GM03348 (cell line): Measurements from ENCODE around the gene SLC38A7.
"Not testable (repeated sequence)": the region's sequence is repeated elsewhere in the genome, so short reads cannot be mapped to it uniquely, and the experiment has no call there.

ENCODE experiments used
- DNase-seq: peaks from one replicate; pipeline ENCODE4 v3.0.0; 2012; ENCODE audit warnings: low spot score

The SLC38A7 gene

DNA sequence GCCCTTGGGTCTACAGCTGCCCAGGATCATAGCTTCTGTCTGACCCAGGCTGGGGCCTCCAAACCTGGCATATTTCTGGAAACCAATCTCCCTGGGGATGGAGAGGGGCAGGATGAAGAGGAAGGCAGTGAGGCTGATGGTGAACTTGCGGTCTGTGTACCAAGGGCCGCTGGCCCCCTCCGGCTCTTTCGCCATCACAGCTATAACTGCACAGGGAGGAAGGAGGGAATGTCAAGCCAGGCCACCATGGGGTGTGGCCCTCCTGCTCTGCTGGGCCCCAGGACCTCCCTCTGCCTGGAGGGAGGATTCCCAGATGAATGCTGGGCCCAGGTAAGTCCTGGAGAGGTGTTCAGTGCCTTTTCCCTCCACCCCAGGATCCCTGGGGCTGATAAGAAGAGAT is 6.3 kb downstream of the SLC38A7 start:
- DNase-seq = no peak

DNA sequence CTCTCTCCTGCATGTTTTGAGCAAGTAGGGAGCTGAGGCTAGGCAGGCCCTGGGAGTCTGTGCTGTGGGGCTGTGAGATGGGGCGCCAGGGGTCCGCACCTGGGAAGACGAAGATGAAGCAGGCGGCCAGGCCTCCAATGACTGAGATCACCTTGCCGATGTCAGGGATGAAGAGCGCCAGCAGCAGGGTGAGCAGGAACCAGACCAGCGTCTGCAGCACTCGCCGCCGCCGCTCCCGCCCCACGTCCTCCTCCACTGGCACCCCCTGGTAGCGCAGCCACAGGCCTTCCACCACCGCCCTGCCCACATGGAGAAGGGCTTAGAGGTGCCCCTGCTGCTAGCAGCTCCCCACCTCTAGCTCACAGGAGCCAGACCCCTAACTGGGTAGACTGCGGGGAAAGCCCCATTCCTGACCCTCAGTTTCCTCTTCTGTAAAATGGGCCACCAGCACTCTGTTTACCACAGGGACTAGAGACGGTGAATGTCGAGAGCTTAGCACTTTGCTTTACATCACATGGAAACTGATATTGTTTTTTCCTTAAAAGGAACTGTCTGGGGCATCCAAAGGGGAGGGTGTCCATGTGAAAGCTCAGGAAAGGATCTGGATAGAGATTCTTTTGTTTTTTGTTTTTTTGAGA is 13.5 kb downstream of the SLC38A7 start:
- DNase-seq = no peak

DNA sequence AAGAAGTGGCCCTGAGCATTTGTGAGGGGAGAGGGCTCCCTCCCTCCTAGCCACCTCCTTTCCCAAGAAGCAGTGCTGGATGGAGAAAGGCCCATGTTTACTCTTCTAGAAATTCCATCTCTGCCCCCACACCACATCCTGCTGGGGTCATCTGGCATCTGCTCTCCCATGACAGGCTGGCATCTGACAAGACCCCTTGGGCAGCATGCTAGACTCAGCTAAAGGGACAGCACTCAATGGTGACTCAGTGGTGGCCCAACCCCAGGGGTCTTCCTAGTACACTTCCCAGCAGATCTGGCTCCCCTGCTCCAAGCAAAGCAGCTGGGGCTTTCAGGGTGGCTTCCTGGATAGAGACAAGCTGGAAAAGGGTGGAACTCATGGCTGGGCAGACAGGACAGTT is 14.4 kb downstream of the SLC38A7 start:
- no peak for DNase-seq

DNA sequence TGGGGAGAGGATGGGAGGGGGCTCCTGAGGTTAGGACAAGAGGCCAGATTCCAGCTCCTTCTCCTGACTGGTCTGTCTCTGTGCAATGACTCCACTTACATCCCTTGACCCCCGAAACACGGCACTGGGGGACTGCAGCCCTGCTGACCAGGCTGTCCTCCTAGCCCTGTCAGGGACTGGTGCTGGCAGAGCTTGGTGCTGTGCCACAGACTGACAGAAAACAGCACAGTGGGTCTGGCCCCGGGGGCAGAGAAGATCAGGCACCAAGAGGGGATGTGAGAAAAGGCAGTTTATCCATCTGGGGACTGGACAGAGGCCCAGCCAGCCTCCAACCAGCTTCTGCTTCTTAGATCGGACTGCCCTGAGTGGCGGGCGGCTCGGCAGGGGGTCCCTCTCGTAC is 19.4 kb downstream of the SLC38A7 start:
- no peak for DNase-seq

- DNase-seq = peak; percentile 92
Observed at GRCh38 chr16:58661199-58661830, 23.3 kb downstream of the SLC38A7 start.

DNA sequence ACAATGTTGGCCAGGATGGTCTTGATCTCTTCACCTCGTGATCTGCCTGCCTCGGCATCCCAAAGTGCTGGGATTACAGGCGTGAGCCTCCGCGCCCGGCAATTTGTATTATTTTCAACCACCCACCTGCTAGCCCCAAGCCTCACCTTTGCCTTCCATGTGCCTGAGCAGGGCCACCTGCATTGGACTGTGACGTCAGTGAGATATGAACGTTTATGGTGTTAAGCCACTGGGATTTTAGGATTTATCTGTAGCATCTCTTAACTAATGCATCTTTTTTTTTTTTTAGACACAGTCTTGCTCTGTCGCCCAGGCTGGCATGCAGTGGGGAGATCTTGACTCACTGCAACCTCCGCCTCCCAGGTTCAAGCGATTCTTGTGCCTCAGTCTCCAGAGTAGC is 24.7 kb downstream of the SLC38A7 start:
- not testable (repeated sequence) for DNase-seq

DNA sequence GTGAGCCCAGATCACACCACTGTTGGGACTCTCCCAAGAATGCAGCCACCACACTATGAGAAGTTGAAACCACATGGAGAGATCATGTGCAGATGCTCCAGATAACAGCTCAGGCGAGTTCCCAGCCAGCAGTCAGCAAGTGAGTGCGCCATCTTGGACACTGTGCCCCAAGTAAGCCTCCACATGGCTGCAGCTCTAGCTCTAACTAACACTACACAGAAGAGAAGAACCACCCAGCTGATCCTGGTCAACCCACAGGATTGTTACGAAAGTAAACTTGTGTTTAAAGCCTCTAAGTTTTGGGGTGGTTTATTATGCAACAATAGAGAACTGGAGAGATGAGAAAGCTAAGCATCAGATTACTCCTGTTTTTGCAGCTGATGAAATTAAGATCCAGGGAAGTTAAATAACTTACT is 25.8 kb downstream of the SLC38A7 start:
- no peak for DNase-seq

DNA sequence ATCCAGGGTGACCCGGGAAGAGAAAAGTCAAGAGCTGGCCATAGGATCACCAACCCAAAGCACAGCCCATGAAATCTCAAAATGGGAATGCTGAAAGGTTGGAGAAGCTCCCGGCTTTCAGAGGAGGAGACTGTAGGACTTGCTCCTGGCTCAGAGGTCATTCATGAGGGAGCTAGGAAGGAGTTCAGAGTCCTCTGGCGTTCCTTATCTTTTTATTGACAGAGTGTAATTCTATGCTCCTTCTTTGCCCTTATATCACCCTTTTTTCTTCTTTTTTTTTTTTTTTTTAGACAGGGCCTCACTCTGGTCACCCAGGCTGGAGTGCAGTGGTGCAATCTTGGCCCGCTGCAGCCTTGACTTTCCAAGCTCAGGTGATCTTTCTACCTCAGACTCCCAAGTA is 27.7 kb downstream of the SLC38A7 start:
- DNase-seq = no peak

- no peak for DNase-seq
Observed at GRCh38 chr16:58655215-58655596, 29.4 kb downstream of the SLC38A7 start.

- no peak for DNase-seq
Observed at GRCh38 chr16:58654560-58655214, 29.9 kb downstream of the SLC38A7 start.

DNA sequence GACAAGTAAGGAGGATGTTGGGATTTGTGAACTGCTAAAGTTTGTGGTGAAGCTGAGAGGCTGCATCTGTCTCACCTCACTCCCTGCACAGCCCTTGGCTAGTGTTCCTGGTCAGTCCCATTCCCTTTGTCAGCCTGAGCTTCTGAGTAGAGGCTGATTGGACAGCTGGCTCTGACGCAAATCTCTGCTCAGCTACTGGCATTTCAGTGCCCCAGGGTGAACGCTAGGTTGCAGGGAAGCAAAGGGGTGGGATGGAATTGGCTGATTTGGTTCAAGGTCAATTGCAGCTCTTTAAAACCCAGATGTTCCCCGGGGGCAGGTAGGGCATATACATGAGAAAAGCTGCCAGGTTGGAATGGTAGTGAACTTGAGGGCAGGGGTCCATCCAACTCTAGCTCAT is 31.8 kb downstream of the SLC38A7 start:
- DNase-seq = no peak

GRCh38 chr16:58651965-58652348 is 32.6 kb downstream of the SLC38A7 start:
- no peak for DNase-seq

DNA sequence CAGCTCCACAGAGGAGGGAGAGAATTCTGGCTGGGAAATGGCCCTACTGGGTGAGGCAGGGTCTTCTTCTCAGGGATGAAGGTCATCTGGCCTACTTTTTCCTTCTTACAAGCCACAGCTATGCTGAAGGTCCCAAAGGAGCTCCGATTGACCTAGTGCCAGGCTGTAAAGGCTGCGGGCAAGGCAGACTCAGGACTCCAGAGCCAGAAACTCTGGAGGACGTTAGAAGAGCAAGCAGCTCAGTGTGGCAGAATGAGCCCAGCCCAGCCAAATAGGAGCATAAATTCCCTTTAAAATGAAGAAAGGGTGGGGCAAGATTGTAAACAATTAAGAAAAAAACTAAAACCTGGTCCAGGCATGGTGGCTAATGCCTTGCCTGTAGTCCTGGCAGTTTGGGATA is 34.9 kb downstream of the SLC38A7 start:
- DNase-seq = no peak

DNA sequence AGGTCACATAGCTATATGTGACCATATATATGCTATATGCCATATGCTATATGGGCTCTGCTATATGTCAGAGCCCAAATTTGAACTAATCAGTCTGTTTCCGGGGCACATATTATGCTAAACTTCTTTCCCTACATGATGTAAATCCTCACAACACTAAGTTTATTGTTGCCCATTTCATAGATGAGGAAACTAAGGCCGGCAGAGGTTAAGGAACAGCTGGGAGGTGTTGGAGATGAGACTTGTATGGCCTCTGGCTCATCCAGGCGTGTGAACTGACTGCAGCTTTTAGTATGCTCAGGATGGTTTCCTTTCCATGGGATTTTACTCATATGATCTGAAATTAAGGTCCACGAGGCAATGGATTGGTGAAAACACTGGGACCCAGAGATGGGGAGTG is 37.5 kb downstream of the SLC38A7 start:
- no peak for DNase-seq

GRCh38 chr16:58644765-58645487 is 39.6 kb downstream of the SLC38A7 start:
- DNase-seq = no peak

DNA sequence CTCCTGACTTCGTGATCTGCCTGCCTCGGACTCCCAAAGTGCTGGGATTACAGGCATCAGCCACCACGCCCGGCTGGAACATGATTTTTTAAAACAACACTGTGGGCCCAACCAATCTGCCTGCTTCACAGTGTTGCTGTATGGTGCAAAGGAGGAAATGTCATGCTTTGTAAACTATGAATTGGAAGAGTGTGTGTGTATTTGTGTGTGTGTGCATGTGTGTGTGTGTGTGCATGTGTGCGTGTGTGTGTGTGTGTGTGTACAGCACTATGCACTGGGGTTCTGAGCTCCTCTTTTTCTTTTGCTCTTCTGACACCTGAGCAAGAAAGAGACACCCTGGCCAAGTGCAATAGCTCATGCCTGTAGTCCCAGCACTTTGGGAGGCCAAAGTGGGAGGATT is 40.5 kb downstream of the SLC38A7 start:
- DNase-seq = no peak

DNA sequence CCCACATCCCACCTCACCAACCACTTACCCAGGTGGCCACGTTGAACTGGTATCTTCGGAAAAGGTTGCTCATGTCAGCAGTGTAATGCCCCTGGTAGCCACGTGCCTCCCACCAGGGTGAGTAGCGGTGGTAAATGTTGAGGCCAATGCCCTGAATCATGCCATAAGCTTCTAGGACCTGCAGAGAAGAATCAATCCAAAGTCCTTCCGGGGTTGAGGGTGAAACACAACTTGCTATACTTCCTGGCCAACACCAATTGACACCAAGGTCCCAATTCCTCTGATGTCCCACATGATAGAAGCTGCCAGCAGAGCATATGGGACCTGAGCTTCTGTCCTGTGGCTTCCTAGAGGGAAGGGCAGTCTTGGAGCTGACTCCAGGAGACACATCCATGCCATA is 43.6 kb downstream of the SLC38A7 start:
- no peak for DNase-seq

GRCh38 chr16:58639836-58640235 is 44.7 kb downstream of the SLC38A7 start:
- DNase-seq = no peak

GRCh38 chr16:58639230-58639629 is 45.3 kb downstream of the SLC38A7 start:
- DNase-seq = no peak

GRCh38 chr16:58638148-58639036 is 46.2 kb downstream of the SLC38A7 start:
- peak; percentile 89 for DNase-seq

DNA sequence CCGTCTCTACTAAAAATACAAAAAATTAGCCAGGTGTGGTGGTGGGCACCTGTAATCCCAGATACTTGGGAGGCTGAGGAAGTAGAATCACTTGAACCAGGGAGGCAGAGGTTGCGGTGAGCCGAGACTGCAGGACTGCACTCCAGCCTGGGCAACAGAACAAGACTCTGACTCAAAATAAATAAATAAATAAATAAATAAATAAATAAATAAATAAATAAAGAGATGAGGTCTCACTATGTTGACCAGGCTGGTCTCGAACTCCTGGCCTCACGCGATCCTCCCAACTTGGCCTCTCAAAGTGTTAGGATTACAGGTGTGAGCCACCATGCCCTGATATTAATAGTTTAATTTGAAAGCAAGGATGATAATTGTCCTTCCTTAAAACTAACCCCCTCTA is 47.5 kb downstream of the SLC38A7 start:
- DNase-seq = not testable (repeated sequence)

DNA sequence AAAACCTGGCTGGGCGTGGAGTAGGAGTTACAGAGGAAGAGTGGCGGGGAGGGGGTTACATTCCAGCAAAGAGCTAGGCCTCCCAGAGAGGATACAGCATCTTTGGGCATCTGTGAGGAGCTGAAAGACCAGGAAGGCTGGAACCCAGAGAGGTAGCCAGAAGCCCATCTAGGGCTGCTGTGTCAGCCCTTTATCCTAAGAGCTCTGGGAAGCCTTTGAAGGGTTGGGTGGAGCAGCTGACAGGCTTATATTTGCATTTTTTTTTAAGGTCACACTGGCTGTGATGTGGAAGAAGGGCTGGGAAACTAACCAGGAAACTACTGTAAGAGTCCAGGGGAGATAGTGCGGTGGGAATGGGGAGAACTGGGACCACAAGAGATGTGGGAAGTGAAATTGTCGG is 48.1 kb downstream of the SLC38A7 start:
- no peak for DNase-seq
